CD4-positive, alpha-beta T cell treated with Interleukin-10 for 1 hour (primary cell): ENCODE results near the gene MYZAP.

Experiments used
- DNase-seq: peaks from one replicate; pipeline ENCODE4 v3.0.0-alpha.2; 2020

The MYZAP gene

GRCh38 chr15:57591822-57592367 is at the start of gene MYZAP:
MYZAP (plus strand) TSS chr15:57591904; CDS start chr15:57592035, 131 bp downstream.
- DNase-seq = peak; percentile 38

GRCh38 chr15:57542505-57542817 is 49.2 kb upstream of the MYZAP start:
- no peak for DNase-seq

- no peak for DNase-seq
Measured at GRCh38 chr15:57544848-57545480, 46.7 kb upstream of the MYZAP start.

- no peak for DNase-seq
Measured at GRCh38 chr15:57545995-57546394, 45.7 kb upstream of the MYZAP start.

- DNase-seq = no peak
Measured at GRCh38 chr15:57547243-57547755, 44.4 kb upstream of the MYZAP start.

GRCh38 chr15:57548351-57548750 is 43.4 kb upstream of the MYZAP start:
- no peak for DNase-seq

- DNase-seq = no peak
Measured at GRCh38 chr15:57548835-57549234, 42.9 kb upstream of the MYZAP start.

GRCh38 chr15:57549935-57550334 is 41.8 kb upstream of the MYZAP start:
- no peak for DNase-seq

GRCh38 chr15:57550640-57551039 is 41.1 kb upstream of the MYZAP start:
- no peak for DNase-seq

GRCh38 chr15:57551715-57552677 is 39.7 kb upstream of the MYZAP start:
- no peak for DNase-seq

GRCh38 chr15:57552678-57553334 is 38.9 kb upstream of the MYZAP start:
- no peak for DNase-seq

GRCh38 chr15:57553526-57553925 is 38.2 kb upstream of the MYZAP start:
- no peak for DNase-seq

- no peak for DNase-seq
Measured at GRCh38 chr15:57554063-57554811, 37.5 kb upstream of the MYZAP start.

GRCh38 chr15:57554812-57555179 is 36.9 kb upstream of the MYZAP start:
- DNase-seq = no peak

- no peak for DNase-seq
Measured at GRCh38 chr15:57555270-57555669, 36.4 kb upstream of the MYZAP start.

- no peak for DNase-seq
Measured at GRCh38 chr15:57556040-57556439, 35.7 kb upstream of the MYZAP start.

- DNase-seq = no peak
Measured at GRCh38 chr15:57557267-57557666, 34.4 kb upstream of the MYZAP start.

- DNase-seq = no peak
Measured at GRCh38 chr15:57557810-57558209, 33.9 kb upstream of the MYZAP start.

GRCh38 chr15:57559875-57560274 is 31.8 kb upstream of the MYZAP start:
- DNase-seq = peak; percentile 62

- DNase-seq = peak; percentile 75
Measured at GRCh38 chr15:57561041-57561711, 30.5 kb upstream of the MYZAP start.

- DNase-seq = no peak
Measured at GRCh38 chr15:57562196-57562769, 29.4 kb upstream of the MYZAP start.

GRCh38 chr15:57563416-57563815 is 28.3 kb upstream of the MYZAP start:
- no peak for DNase-seq
